ENCODE data around the gene KLF13. TPM values are rescaled to one million over a fixed set of nuclear protein-coding genes. Genes with fewer than 3 reads are reported as not detected.

Gene KLF13
- total RNA-seq, 1 experiment from 2014 or later = 60.1 TPM

DNA sequence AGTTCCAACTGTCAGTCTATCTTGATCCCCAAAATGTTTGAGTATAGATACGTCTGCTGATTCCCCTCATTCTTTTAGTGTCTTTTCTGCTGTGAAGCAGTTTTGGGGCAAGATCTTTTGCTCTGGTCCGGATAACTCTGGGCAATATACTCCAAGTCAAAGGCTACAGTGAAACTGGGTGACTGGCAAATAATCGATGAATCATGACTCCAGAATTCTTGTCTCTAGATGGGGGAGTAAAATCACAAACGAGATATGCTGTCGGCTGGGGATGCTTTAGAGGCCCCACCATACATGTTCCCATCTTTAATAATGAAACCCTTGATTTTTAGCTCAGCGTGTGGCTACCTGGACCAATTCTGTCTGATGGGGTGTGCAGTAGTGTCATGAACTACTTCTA lies 76.5 kb downstream of the KLF13 start:
- no peak for ATAC-seq
- Histone ChIP-seq H3K4me3 (replicated peaks in 1 of 2; ENCODE audit: low read depth in 1 of 2, low read length in 2 of 2) (no peak overlapping the region), H3K36me3 (ENCODE audit: control insufficient read depth in 1 of 2, insufficient read depth in 2 of 2, low read length in 2 of 2) (no peaks in the 10 kb centered on the region), H3K27ac (ENCODE audit: low read depth, low read length) (no peak overlapping the region), H3K4me1 (ENCODE audit: control insufficient read depth in 1 of 2, insufficient read depth in 2 of 2, low read length in 2 of 2) (peaks cover 36 to 37% of the 10 kb centered on the region in 2 experiments), H2AFZ (ENCODE audit: low read depth, low read length, poor library complexity, severe bottlenecking) (no peak overlapping the region), H3K4me2 (ENCODE audit: low read length) (no peak overlapping the region), H3K9me3 (ENCODE audit: control insufficient read depth in 1 of 2, insufficient read depth in 1 of 2, low read depth in 1 of 2, low read length in 2 of 2) (no peaks in the 10 kb centered on the region), H3K9me2 (ENCODE audit: insufficient read depth) (no peaks in the 10 kb centered on the region), H3K9ac (ENCODE audit: low read length) (no peak overlapping the region), H3K79me2 (ENCODE audit: insufficient read depth, low read length) (no peaks in the 10 kb centered on the region), H3K27me3 (ENCODE audit: insufficient read depth, low read length) (no peaks in the 10 kb centered on the region), H4K20me1 (ENCODE audit: insufficient read depth) (no peaks in the 10 kb centered on the region)
- intact Hi-C loops (cut with micrococcal nuclease) = no loop called here
- RAD21 ChIA-PET (ENCODE audit: low non-redundant PET in 1 of 2, low total read pairs in 2 of 2, uncharacterized antibody in 2 of 2, unreplicated experiment in 2 of 2) = no interaction called here
- CTCF ChIA-PET = no interaction called here
- BruUV-seq (replicated peaks) = no TSS peak
- no peak for DNase-seq (ENCODE audit: low read depth, low spot score)
- POLR2A ChIA-PET = no interaction called here
- TF ChIP-seq RAD21 (IDR thresholded peaks at IDR 0.05; ENCODE audit: low read depth) (no peak), YY1 (IDR thresholded peaks at IDR 0.05; ENCODE audit: extremely low read depth, insufficient replicate concordance, low read depth, low read length) (no peak), FOSL1 (IDR thresholded peaks at IDR 0.05; ENCODE audit: low read depth) (no peak), JUND (IDR thresholded peaks at IDR 0.05) (no peak), EZH2 (IDR thresholded peaks at IDR 0.05) (no peak), SIN3A (IDR thresholded peaks at IDR 0.05; ENCODE audit: low read depth) (no peak), SRF (IDR thresholded peaks at IDR 0.05; ENCODE audit: low read depth) (no peak), EGR1 (IDR thresholded peaks at IDR 0.05; ENCODE audit: low read depth) (no peak), ELF1 (IDR thresholded peaks at IDR 0.05; ENCODE audit: borderline replicate concordance, low read depth) (no peak), SP1 (IDR thresholded peaks at IDR 0.05; ENCODE audit: low read depth) (no peak)
- TF ChIP-seq, protein P1, sequence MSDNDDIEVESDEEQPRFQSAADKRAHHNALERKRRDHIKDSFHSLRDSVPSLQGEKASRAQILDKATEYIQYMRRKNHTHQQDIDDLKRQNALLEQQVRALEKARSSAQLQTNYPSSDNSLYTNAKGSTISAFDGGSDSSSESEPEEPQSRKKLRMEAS (IDR thresholded peaks at IDR 0.05) = no peak

DNA sequence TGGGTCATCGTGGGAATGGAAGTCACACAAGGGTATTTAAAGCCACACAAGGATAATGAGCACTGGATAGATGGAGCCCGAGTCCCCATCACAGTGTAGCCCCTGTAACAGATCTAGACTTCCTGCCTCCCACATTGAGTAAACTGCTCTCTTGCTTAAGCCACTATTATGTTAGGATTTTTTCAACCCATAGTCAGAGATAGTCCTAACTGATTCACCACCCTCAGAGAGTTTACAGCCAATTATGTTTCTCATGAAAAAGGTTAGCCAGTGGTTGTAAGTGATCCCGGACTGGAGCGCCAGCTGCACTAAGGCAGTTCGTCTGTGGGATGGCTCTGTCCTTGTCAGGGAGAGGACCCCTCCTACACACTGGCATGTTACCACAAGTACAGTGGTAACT lies 77.0 kb downstream of the KLF13 start:
- CTCF ChIA-PET = no interaction called here

More for the DNA sequence above, 77.0 kb downstream of the KLF13 start:
- TF ChIP-seq, protein P2, sequence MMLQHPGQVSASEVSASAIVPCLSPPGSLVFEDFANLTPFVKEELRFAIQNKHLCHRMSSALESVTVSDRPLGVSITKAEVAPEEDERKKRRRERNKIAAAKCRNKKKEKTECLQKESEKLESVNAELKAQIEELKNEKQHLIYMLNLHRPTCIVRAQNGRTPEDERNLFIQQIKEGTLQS (IDR thresholded peaks at IDR 0.05) = no peak
- TF ChIP-seq, protein P3, sequence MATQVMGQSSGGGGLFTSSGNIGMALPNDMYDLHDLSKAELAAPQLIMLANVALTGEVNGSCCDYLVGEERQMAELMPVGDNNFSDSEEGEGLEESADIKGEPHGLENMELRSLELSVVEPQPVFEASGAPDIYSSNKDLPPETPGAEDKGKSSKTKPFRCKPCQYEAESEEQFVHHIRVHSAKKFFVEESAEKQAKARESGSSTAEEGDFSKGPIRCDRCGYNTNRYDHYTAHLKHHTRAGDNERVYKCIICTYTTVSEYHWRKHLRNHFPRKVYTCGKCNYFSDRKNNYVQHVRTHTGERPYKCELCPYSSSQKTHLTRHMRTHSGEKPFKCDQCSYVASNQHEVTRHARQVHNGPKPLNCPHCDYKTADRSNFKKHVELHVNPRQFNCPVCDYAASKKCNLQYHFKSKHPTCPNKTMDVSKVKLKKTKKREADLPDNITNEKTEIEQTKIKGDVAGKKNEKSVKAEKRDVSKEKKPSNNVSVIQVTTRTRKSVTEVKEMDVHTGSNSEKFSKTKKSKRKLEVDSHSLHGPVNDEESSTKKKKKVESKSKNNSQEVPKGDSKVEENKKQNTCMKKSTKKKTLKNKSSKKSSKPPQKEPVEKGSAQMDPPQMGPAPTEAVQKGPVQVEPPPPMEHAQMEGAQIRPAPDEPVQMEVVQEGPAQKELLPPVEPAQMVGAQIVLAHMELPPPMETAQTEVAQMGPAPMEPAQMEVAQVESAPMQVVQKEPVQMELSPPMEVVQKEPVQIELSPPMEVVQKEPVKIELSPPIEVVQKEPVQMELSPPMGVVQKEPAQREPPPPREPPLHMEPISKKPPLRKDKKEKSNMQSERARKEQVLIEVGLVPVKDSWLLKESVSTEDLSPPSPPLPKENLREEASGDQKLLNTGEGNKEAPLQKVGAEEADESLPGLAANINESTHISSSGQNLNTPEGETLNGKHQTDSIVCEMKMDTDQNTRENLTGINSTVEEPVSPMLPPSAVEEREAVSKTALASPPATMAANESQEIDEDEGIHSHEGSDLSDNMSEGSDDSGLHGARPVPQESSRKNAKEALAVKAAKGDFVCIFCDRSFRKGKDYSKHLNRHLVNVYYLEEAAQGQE (IDR thresholded peaks at IDR 0.05; ENCODE audit: low read depth) = no peak
- TF ChIP-seq TCF7L2 (IDR thresholded peaks at IDR 0.05; ENCODE audit: borderline replicate concordance, extremely low read depth, insufficient read depth, insufficient read length) = no peak
- TF ChIP-seq, protein P4, sequence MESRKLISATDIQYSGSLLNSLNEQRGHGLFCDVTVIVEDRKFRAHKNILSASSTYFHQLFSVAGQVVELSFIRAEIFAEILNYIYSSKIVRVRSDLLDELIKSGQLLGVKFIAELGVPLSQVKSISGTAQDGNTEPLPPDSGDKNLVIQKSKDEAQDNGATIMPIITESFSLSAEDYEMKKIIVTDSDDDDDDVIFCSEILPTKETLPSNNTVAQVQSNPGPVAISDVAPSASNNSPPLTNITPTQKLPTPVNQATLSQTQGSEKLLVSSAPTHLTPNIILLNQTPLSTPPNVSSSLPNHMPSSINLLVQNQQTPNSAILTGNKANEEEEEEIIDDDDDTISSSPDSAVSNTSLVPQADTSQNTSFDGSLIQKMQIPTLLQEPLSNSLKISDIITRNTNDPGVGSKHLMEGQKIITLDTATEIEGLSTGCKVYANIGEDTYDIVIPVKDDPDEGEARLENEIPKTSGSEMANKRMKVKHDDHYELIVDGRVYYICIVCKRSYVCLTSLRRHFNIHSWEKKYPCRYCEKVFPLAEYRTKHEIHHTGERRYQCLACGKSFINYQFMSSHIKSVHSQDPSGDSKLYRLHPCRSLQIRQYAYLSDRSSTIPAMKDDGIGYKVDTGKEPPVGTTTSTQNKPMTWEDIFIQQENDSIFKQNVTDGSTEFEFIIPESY (IDR thresholded peaks at IDR 0.05; ENCODE audit: extremely low read depth, insufficient replicate concordance, low read length) = no peak
- no peak for TF ChIP-seq POLR2A (IDR thresholded peaks at IDR 0.05; ENCODE audit: borderline replicate concordance, extremely low read depth, insufficient read depth, insufficient read length)
- no peak for TF ChIP-seq RAD21 (IDR thresholded peaks at IDR 0.05; ENCODE audit: low read depth)
- TF ChIP-seq ZNF274 (IDR thresholded peaks at IDR 0.05; ENCODE audit: low read depth, low read length) = no peak
- TF ChIP-seq ELF1 (IDR thresholded peaks at IDR 0.05; ENCODE audit: borderline replicate concordance, low read depth) = no peak
- Histone ChIP-seq H3K9me2 (ENCODE audit: insufficient read depth) (no peaks in the 10 kb centered on the region), H4K20me1 (ENCODE audit: insufficient read depth) (no peaks in the 10 kb centered on the region), H2AFZ (ENCODE audit: low read depth, low read length, poor library complexity, severe bottlenecking) (no peak overlapping the region), H3K4me1 (ENCODE audit: control insufficient read depth in 1 of 2, insufficient read depth in 2 of 2, low read length in 2 of 2) (peaks cover 31 to 32% of the 10 kb centered on the region in 2 experiments; a peak in 3 of 4 replicates), H3K9me3 (ENCODE audit: control insufficient read depth in 1 of 2, insufficient read depth in 1 of 2, low read depth in 1 of 2, low read length in 2 of 2) (no peaks in the 10 kb centered on the region), H3K4me3 (replicated peaks in 1 of 2; ENCODE audit: low read depth in 1 of 2, low read length in 2 of 2) (no peak overlapping the region), H3K36me3 (ENCODE audit: control insufficient read depth in 1 of 2, insufficient read depth in 2 of 2, low read length in 2 of 2) (no peaks in the 10 kb centered on the region), H3K27ac (ENCODE audit: low read depth, low read length) (no peak overlapping the region), H3K9ac (ENCODE audit: low read length) (no peak overlapping the region), H3K4me2 (ENCODE audit: low read length) (no peak overlapping the region), H3K27me3 (ENCODE audit: insufficient read depth, low read length) (no peaks in the 10 kb centered on the region), H3K79me2 (ENCODE audit: insufficient read depth, low read length) (no peaks in the 10 kb centered on the region)
- RAD21 ChIA-PET (ENCODE audit: low non-redundant PET in 1 of 2, low total read pairs in 2 of 2, uncharacterized antibody in 2 of 2, unreplicated experiment in 2 of 2) = no interaction called here
- no TSS peak for BruUV-seq (replicated peaks)
- no peak for DNase-seq (ENCODE audit: low read depth, low spot score)
- POLR2A ChIA-PET = no interaction called here
- ATAC-seq = no peak
- intact Hi-C loops (cut with micrococcal nuclease) = no loop called here

All from HCT116 (cell line).